ENCODE measurements around the gene FADD.

FADD gene

GRCh38 chr11:70233962-70234361, 30.9 kb downstream of the FADD start:
- no peak for DNase-seq (ENCODE audit: low spot score)

GRCh38 chr11:70240337-70240736, 37.2 kb downstream of the FADD start:
- no peak for DNase-seq (ENCODE audit: low spot score)

- no peak for DNase-seq (ENCODE audit: low spot score)
Measured at GRCh38 chr11:70241709-70242108, 38.6 kb downstream of the FADD start.

GRCh38 chr11:70242885-70243284, 39.8 kb downstream of the FADD start:
- DNase-seq (ENCODE audit: low spot score) = no peak

- no peak for DNase-seq (ENCODE audit: low spot score)
Measured at GRCh38 chr11:70243912-70244652, 41.0 kb downstream of the FADD start.

- no peak for DNase-seq (ENCODE audit: low spot score)
Measured at GRCh38 chr11:70244698-70245097, 41.6 kb downstream of the FADD start.

- DNase-seq (ENCODE audit: low spot score) = no peak
Measured at GRCh38 chr11:70246196-70246595, 43.1 kb downstream of the FADD start.

GRCh38 chr11:70247042-70247709, 44.1 kb downstream of the FADD start:
- DNase-seq (ENCODE audit: low spot score) = no peak

- no peak for DNase-seq (ENCODE audit: low spot score)
Measured at GRCh38 chr11:70247710-70248072, 44.6 kb downstream of the FADD start.

GRCh38 chr11:70250876-70251658, 48.0 kb downstream of the FADD start:
- DNase-seq (ENCODE audit: low spot score) = no peak

- DNase-seq (ENCODE audit: low spot score) = no peak
Measured at GRCh38 chr11:70251659-70252321, 48.7 kb downstream of the FADD start.

GRCh38 chr11:70252844-70253243, 49.7 kb downstream of the FADD start:
- DNase-seq (ENCODE audit: low spot score) = no peak

- DNase-seq (ENCODE audit: low spot score) = no peak
Measured at GRCh38 chr11:70255477-70256116, 52.5 kb downstream of the FADD start.

Measured in germinal center (tissue), 1 donor.